IPS-11a (cell line): ENCODE data around the gene SLITRK1.
A peak's percentile ranks its signal among the peaks of the same experiment; 100 is the strongest.

Experiments used
- H3K4me3 ChIP-seq: one replicate; pipeline ENCODE4 v1.5.1; 2013; ENCODE audit warnings: low read depth, low read length, control low read depth

Gene SLITRK1

DNA sequence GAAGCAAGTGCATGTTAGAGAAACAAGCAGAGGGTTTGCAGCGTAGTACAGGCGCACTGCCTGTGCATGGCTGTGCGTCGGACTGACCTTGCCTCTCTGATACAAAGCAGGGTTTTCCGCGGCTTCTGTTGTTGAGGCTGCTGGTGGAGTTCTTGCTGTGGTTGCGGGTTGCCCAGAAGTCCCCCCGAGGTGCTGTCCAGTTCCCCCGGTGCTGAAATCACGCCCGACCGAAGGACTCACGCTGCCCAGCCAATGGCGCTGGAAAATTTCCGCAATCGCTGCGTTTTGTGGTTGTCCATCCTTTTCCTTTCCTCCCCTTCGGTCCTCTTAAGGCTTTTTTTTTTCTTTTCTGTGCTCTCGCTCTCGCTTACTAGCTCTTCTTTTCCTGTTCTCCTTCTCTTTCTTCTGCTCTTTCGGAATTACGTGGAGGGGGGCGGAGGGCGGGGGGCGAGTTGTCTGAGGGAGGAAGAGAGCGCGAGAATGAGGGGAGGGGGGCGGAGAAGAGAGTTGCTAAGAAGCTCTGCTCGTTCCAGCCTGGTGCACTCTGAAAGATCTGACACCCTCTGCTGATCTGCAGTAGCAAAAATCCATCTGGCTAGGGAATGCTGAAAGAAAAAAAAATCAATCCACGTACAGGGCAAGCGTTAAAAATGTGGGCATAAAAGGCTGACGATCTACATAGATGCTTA, at the start of gene SLITRK1:
SLITRK1 (minus strand) TSS at position 558 of the 689 bp plus-strand sequence. CDS start 967 bp downstream, outside the sequence.
- H3K4me3 ChIP-seq, result peak within 1 kb of the TSS; percentile 56

DNA sequence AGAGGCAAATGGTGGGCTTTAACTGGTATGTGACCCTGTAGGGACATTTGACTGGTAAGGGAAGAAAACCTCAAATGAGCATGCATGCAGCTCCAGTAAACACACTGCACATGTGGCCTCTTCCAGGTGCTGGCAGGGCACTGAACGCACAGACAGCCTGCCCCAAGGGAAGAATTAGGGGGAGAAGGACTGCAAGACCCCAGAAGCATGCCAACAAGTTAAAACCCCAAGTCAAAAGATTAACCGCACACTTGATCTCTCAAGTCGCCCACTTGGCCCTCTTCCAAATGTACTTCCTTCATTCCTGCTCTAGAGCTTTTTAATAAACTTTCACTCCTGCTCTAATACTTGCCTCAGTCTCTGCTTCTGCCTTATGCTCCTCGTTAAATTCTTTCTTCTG, 46.9 kb upstream of the SLITRK1 start:
- no peak overlapping the region for H3K4me3 ChIP-seq

DNA sequence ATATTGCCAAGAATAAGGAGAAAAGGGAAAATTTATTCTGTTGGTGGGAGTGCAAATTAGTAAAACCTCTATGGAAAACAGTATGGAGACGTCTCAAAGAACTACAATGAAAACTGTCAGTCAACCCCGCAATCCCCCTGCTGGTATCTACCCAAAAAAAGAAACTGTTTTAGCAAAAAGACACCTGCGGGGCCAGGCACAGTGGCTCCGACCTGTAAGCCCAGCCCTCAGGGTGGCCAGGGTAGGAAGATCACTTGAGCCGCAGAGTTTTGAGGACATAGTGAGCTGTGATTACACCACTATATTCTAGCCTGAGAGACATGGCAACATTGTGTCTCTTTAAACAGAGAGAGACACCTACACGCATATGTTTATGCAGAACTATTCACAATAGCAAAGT, 37.5 kb upstream of the SLITRK1 start:
- no peak overlapping the region for H3K4me3 ChIP-seq

- no peak overlapping the region for H3K4me3 ChIP-seq
These were observed 32.1 kb upstream of the SLITRK1 start for GRCh38 chr13:83914368-83914767.

GRCh38 chr13:83907196-83907989, 25.1 kb upstream of the SLITRK1 start:
- no peak overlapping the region for H3K4me3 ChIP-seq

- no peak overlapping the region for H3K4me3 ChIP-seq
These were observed 24.1 kb upstream of the SLITRK1 start for GRCh38 chr13:83906240-83906820.

- H3K4me3 ChIP-seq, result no peak overlapping the region
These were observed 23.4 kb upstream of the SLITRK1 start for GRCh38 chr13:83905641-83906040.

- H3K4me3 ChIP-seq, result no peak overlapping the region
These were observed 13.8 kb upstream of the SLITRK1 start for GRCh38 chr13:83895994-83896580.

GRCh38 chr13:83890358-83890757, 8.1 kb upstream of the SLITRK1 start:
- no peak overlapping the region for H3K4me3 ChIP-seq

- no peak overlapping the region for H3K4me3 ChIP-seq
These were observed 1.9 kb upstream of the SLITRK1 start for GRCh38 chr13:83884141-83884540.

DNA sequence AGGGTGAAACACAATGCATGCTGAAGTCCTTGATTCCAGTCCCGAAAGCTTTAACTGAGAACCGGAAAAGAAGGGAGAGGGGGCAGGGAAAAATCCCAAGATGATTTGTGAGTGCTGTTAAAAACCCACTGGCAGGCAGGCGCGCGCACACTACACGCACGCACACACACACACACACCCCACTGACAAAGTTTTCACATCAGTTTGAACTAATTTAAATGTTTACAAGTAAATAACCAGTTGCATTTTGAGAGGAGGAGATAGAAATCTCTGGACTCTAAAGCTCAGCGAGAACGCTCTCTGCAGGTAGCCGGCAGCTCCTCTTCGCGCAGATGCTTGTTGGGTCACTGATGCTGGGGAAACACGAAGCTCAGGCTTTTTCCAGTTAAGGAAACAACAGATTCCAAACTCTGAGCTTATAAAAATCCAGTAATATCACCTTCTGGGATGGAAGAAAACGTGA, 818 bp upstream of the SLITRK1 start:
- H3K4me3 ChIP-seq, result peak overlapping the region; percentile 35

DNA sequence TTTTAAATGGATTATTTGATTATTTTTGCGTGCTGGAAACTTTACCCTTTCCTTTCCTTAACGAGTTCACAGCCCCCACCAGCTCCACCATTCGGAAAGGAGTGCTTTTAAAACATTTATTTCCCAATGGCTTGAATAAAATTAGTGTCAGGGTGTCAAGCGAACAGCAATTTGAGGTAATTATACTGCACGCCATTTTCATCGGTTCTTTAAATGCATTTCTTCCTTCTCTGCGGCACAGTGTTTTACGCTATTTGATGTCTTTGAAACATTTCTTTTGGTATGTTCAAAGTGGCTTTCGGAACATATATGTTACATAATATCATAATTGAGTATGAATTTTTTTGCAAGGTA, 309 bp upstream of the SLITRK1 start:
- peak overlapping the region; percentile 56 for H3K4me3 ChIP-seq

- H3K4me3 ChIP-seq, result peak overlapping the region; percentile 8
These were observed 1.1 kb downstream of the SLITRK1 start for GRCh38 chr13:83881140-83881684.

DNA sequence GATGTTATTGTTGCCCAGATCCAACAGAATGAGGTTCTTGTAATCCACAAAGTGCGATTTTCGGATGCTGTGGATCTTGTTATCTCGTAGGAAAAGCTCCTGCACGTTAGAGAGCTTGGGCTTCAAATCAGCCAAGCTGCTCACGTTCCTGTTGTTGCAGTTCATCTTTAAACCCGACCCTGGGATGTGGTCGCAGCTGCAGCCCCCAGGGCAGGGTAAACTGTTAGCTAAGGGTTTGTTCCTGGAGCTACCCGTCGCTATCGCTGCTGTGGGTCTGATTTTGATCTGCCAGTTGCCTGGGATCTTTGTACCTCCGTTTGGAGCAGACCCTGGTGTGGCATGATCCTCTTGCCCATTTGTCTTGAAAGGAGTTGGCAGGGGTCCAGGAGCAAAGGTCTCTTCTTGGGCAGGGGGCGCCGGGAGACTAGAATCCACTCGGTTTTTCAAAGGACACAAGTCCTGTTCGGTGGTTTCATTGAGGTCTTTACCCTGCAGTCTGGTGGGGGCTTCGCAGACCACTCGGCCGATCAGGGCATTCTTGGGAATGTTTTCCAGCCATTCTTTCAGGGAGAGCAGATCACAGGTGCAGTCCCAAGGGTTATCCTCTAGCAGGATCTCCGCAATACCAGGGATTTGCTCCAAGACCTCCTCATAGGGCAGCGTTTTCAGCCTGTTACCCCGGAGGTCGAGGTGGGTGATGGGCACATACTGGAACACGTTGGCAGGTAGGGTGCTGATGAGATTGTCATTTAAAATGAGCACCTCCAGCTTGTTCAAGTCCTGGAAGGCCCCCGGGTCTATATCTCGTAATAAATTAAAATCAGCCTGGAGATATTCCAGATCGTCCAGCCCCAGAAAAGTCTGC, 1.8 kb downstream of the SLITRK1 start:
- H3K4me3 ChIP-seq, result peak overlapping the region; percentile 8

DNA sequence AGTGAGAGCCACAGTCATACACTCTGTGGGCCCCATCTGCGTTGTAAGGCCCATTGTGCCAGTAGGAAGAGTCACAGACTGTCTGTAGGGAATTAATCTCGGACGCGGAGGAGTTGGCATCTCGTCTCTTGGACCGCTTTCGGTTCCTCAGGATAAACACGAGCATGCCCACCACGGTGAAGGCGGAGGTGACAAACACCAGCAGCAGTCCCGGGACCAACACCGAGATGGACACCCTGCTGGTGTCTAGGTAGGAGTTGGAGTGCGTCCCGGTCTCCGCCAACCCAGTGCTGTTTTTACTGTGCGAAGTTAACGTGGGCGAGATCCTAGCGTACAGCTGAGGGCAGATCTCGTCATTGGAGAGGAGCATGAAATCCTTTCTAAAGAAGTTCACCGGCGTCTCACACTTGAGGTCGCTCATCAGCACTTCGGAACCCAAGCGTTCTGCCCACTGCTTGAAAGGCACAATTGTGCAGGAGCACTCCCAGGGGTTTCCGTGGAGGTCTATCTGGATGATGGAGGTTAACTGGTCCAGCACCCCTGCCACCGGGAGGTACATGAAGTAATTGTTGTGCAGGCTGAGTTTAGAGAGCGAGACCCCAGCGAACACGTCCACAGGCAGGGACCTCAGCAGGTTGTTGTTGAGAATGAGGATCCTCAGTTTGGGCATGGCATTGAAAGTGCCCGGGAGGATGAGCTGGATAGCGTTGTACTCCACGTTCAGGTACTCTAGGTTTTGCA, 2.7 kb downstream of the SLITRK1 start:
- H3K4me3 ChIP-seq, result peak overlapping the region; percentile 21

DNA sequence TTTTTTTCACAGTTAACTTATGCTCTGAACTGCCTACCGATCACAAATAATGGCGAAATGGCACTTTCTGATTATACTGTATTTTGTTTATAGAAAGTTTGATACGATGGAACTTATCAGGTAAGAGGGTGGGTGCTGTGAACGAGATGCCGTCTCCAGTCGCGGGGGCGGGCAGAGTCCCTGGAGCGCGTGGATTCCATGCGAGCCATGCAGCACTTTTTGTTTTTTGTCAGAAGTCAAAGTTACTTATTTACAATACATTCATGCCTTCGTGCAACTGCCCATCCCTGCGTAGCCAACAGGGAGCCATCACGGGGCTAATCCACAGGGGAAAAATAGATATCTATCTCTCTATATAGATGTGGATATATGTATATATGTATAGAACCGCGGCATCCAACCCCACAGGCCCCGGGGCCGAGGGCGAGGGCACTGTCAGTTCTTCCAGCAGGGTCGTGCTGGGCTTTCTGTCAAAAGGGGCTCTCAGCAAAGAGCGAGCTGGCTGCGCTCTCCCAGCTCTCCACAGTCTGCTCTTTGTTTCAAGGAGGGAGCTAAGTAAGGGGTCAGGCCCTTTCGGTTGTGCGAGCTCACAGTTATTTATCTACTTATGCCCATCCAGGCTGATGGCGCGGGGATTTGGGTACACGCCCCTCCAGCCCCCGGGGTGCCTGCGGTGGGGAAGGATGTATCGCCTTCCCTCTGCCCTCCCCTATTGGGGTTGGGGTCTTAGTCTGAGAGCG, 3.4 kb downstream of the SLITRK1 start:
- H3K4me3 ChIP-seq, result peak overlapping the region; percentile 21

GRCh38 chr13:83877651-83878355, 4.5 kb downstream of the SLITRK1 start:
- H3K4me3 ChIP-seq, result no peak overlapping the region

DNA sequence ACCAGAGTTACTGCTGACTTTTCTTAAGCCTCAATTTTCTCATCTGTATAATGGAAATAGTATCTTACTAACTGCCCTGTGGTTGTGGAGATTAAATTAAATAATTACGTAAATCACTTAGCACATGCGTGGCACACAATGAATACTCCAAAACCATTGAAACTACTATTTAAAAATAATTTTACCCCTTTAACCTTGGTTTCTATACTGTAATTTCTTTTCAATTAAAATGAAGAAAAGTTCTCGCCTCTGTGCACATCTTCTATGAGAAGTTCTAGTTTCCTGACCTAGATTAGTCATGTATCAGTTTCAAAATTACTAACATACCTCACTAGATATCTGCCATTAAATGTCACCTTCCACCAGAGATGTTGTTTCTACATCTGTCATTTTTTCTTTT, 5.7 kb downstream of the SLITRK1 start:
- H3K4me3 ChIP-seq, result no peak overlapping the region
